ENCODE data around the gene ATXN10.
A peak's percentile ranks its signal among the peaks of the same experiment; 100 is the strongest.
"Not testable (repeated sequence)": the region's sequence is repeated elsewhere in the genome, so short reads cannot be mapped to it uniquely, and the experiment has no call there.

The ATXN10 gene

GRCh38 chr22:45710469-45710868 is 38.8 kb downstream of the ATXN10 start:
- DNase-seq, result no peak

GRCh38 chr22:45714390-45714789 is 42.8 kb downstream of the ATXN10 start:
- DNase-seq, result not testable (repeated sequence)

- peak; percentile 15 to 76 for DNase-seq
These were observed 46.2 kb downstream of the ATXN10 start for GRCh38 chr22:45717789-45718188.

- no peak for DNase-seq
These were observed 46.8 kb downstream of the ATXN10 start for GRCh38 chr22:45718391-45718790.

GRCh38 chr22:45720839-45721378 is 49.3 kb downstream of the ATXN10 start:
- no peak for DNase-seq

- no peak for DNase-seq
These were observed 50.4 kb downstream of the ATXN10 start for GRCh38 chr22:45722006-45722405.

GRCh38 chr22:45726081-45726480 is 54.4 kb downstream of the ATXN10 start:
- DNase-seq, result no peak

GRCh38 chr22:45731041-45731797 is 59.6 kb downstream of the ATXN10 start:
- DNase-seq, result no peak

GRCh38 chr22:45731798-45732495 is 60.3 kb downstream of the ATXN10 start:
- no peak for DNase-seq

GRCh38 chr22:45735273-45735672 is 63.6 kb downstream of the ATXN10 start:
- no peak for DNase-seq

- no peak for DNase-seq
These were observed 66.6 kb downstream of the ATXN10 start for GRCh38 chr22:45738206-45738605.

- no peak for DNase-seq
These were observed 68.6 kb downstream of the ATXN10 start for GRCh38 chr22:45740236-45740635.

- peak in 1 of 2 experiments; percentile 4 for DNase-seq
These were observed 71.3 kb downstream of the ATXN10 start for GRCh38 chr22:45742866-45743450.

- DNase-seq, result no peak
These were observed 72.1 kb downstream of the ATXN10 start for GRCh38 chr22:45743687-45744086.

- DNase-seq, result no peak
These were observed 72.8 kb downstream of the ATXN10 start for GRCh38 chr22:45744442-45744841.

GRCh38 chr22:45750626-45751025 is 79.0 kb downstream of the ATXN10 start:
- no peak for DNase-seq

- no peak for DNase-seq
These were observed 80.4 kb downstream of the ATXN10 start for GRCh38 chr22:45752036-45752435.

GRCh38 chr22:45754822-45755221 is 83.2 kb downstream of the ATXN10 start:
- no peak for DNase-seq

- DNase-seq, result no peak
These were observed 84.9 kb downstream of the ATXN10 start for GRCh38 chr22:45756558-45756957.

- no peak for DNase-seq
These were observed 85.4 kb downstream of the ATXN10 start for GRCh38 chr22:45757068-45757467.

- DNase-seq, result no peak
These were observed 86.3 kb downstream of the ATXN10 start for GRCh38 chr22:45757936-45758335.

- no peak for DNase-seq
These were observed 87.0 kb downstream of the ATXN10 start for GRCh38 chr22:45758603-45759002.

GRCh38 chr22:45760682-45761081 is 89.0 kb downstream of the ATXN10 start:
- DNase-seq, result no peak
